ENCODE measurements around the gene F11R. TPM values are rescaled to one million over a fixed set of nuclear protein-coding genes. Genes with fewer than 3 reads are reported as not detected.
"Not testable (repeated sequence)": the region's sequence is repeated elsewhere in the genome, so short reads cannot be mapped to it uniquely, and the experiment has no call there.

F11R gene
- total RNA-seq, 1 experiment from 2014 or later: 173 TPM

DNA sequence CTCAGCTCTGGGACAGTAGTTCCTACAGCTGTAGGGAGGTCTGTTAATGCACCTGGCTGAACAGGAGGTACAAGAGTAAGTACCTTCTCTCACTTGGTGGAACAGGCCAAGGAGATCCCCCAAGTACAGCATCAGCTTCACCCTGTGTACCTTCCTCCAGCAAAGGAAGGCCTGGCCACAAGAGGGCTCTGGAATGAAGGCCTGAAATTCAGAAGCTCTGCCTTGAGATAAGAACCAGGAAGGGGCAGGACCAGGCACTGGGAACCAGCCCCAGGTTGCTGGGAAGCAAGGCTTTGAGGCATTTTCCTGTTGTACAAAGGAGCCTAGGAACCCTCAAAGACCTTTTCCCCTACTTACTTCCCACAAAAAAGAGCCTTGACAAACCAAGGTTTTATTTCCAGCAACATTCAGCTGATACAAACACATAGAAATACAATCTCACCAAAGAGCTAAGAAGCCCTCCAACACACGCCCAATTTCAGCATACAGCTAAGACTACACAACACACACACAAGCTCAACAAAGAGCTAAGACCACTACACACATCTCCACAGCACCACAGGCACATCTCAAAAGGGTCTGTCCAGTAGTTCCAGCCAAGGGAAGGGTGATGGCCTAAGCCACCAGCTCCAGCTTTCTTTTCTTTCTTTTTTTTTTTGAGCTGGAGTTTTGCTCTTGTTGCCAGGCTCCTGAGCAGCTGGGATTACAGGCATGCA is 23.5 kb downstream of the F11R start:
- CTCF ChIA-PET: interaction anchor here (0.6 to 2.2 kb wide), 16 partner anchors 10 to 135 kb away, joined by 3 to 35 read pairs (median 5); partner anchors contain the start of genes DEDD, F11R, KLHDC9 and TSTD1
- peak overlapping the region; percentile 71 for H3K27ac Mint-ChIP-seq (ENCODE audit: unreplicated experiment)
- BruUV-seq (replicated peaks): no TSS peak
- DNase-seq: peak; percentile 80
- H3K4me1 Mint-ChIP-seq (ENCODE audit: low read depth, unreplicated experiment): peaks cover 56% of the 10 kb centered on the region
- no peaks in the 10 kb centered on the region for H3K9me3 Mint-ChIP-seq (ENCODE audit: low read depth, unreplicated experiment)
- TF ChIP-seq, protein P1, sequence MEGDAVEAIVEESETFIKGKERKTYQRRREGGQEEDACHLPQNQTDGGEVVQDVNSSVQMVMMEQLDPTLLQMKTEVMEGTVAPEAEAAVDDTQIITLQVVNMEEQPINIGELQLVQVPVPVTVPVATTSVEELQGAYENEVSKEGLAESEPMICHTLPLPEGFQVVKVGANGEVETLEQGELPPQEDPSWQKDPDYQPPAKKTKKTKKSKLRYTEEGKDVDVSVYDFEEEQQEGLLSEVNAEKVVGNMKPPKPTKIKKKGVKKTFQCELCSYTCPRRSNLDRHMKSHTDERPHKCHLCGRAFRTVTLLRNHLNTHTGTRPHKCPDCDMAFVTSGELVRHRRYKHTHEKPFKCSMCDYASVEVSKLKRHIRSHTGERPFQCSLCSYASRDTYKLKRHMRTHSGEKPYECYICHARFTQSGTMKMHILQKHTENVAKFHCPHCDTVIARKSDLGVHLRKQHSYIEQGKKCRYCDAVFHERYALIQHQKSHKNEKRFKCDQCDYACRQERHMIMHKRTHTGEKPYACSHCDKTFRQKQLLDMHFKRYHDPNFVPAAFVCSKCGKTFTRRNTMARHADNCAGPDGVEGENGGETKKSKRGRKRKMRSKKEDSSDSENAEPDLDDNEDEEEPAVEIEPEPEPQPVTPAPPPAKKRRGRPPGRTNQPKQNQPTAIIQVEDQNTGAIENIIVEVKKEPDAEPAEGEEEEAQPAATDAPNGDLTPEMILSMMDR (IDR thresholded peaks at IDR 0.05; ENCODE audit: unreplicated experiment): peak; percentile 68
- H3K36me3 Mint-ChIP-seq (ENCODE audit: insufficient read depth, unreplicated experiment): peaks cover 83% of the 10 kb centered on the region
- peak overlapping the region; percentile 2 for H3K4me3 Mint-ChIP-seq (ENCODE audit: low read depth, unreplicated experiment)
- no peaks in the 10 kb centered on the region for H3K27me3 Mint-ChIP-seq (ENCODE audit: unreplicated experiment)
- intact Hi-C loops (cut with micrococcal nuclease; ENCODE audit: unreplicated experiment): no loop called here

DNA sequence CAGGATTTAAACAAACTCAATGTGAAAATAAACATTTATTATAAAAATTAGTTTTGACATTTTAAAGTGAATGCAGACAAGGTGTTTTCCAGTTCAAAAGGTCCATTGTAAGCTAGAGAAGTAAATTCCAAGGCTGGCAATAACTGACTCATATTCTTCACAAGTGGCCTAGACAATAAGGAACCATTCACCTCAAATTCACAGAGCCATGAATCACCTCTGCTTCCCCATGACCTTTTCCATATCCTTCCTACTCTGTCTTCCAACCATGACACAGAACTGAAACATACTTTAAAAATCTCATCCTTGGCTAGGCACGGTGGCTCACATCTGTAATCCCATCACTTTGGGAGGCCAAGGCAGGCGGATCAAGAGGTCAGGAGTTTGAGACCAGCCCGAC is 24.8 kb downstream of the F11R start:
- Mint-ChIP-seq H3K27me3 (ENCODE audit: unreplicated experiment) (no peaks in the 10 kb centered on the region), H3K9me3 (ENCODE audit: low read depth, unreplicated experiment) (no peaks in the 10 kb centered on the region), H3K4me1 (ENCODE audit: low read depth, unreplicated experiment) (peaks cover 56% of the 10 kb centered on the region), H3K4me3 (ENCODE audit: low read depth, unreplicated experiment) (no peak overlapping the region), H3K27ac (ENCODE audit: unreplicated experiment) (peak overlapping the region; percentile 82), H3K36me3 (ENCODE audit: insufficient read depth, unreplicated experiment) (peaks cover 80% of the 10 kb centered on the region)
- DNase-seq: no peak
- intact Hi-C loops (cut with micrococcal nuclease; ENCODE audit: unreplicated experiment): no loop called here
- BruUV-seq (replicated peaks): no TSS peak
- TF ChIP-seq, protein P1 (IDR thresholded peaks at IDR 0.05; ENCODE audit: unreplicated experiment): no peak
- CTCF ChIA-PET: interaction anchor here (1.1 to 1.6 kb wide), 3 partner anchors 17 to 25 kb away, joined by 3 to 9 read pairs (median 6); partner anchors contain the start of gene F11R

DNA sequence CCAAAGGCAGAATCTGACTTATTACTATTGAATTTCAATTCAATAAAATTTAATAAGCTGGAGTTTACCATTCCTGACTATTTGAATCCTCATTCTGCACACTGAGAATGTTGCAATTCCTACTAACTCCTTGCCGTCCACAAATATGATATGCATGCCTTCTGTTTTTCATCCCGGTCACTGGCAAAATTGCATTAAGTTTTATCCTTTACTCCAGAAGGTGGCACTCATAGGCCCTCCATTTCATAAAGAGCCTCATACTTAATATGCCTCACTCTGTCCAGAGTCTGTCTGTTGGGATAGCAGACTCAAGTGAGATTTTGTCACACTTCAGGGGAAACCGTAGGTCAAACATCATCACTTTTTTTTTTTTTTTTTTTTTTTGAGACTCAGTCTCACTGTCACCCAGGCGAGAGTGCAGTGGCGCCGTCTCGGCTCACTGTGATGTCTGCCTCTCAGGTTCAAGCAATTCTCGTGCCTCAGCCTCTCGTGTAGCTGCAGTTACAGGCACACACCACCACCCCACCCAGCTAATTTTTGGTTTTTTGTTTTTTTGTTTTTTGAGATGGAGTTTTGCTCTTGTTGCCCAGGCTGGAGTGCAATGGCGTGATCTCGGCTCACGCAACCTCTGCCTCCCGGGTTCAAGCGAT is 27.3 kb downstream of the F11R start:
- no TSS peak for BruUV-seq (replicated peaks)
- DNase-seq: no peak
- CTCF ChIA-PET: interaction anchor here (0.8 to 1.1 kb wide), 2 partner anchors 45 to 78 kb away, joined by 4 to 7 read pairs; partner anchors contain the start of gene TSTD1
- Mint-ChIP-seq H3K36me3 (ENCODE audit: insufficient read depth, unreplicated experiment) (peaks cover 73% of the 10 kb centered on the region), H3K4me1 (ENCODE audit: low read depth, unreplicated experiment) (peaks cover 65% of the 10 kb centered on the region), H3K27ac (ENCODE audit: unreplicated experiment) (peak overlapping the region; percentile 45), H3K4me3 (ENCODE audit: low read depth, unreplicated experiment) (no peak overlapping the region), H3K27me3 (ENCODE audit: unreplicated experiment) (no peaks in the 10 kb centered on the region), H3K9me3 (ENCODE audit: low read depth, unreplicated experiment) (no peaks in the 10 kb centered on the region)
- intact Hi-C loops (cut with micrococcal nuclease; ENCODE audit: unreplicated experiment): loop anchor here (2.0 to 5.0 kb wide), 2 partner anchors 49 to 103 kb away; no protein-coding TSS in a partner anchor
- TF ChIP-seq, protein P1 (IDR thresholded peaks at IDR 0.05; ENCODE audit: unreplicated experiment): peak; percentile 12

DNA sequence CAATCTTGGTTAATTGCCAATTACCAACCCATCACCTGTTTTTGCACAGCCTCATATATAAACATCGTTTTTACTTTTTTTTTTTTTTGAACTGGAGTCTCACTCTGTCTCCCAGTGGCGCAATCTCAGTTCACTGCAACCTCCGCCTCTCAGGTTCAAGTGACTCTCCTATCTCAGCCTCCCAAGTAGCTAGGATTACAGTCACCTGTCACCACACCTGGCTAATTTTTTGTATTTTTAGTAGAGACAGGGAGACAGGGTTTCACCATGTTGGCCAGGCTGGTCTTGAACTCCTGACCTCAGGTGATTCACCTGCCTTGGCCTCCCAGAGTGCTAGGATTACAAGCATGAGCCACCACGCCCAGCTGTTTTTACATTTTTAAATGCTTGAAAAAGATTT is 28.9 kb downstream of the F11R start:
- peaks cover 60% of the 10 kb centered on the region for H3K36me3 Mint-ChIP-seq (ENCODE audit: insufficient read depth, unreplicated experiment)
- intact Hi-C loops (cut with micrococcal nuclease; ENCODE audit: unreplicated experiment): loop anchor here (2.0 to 5.0 kb wide), 2 partner anchors 50 to 105 kb away; no protein-coding TSS in a partner anchor
- H3K27ac Mint-ChIP-seq (ENCODE audit: unreplicated experiment); H3K4me3 Mint-ChIP-seq (ENCODE audit: low read depth, unreplicated experiment); H3K27me3 Mint-ChIP-seq (ENCODE audit: unreplicated experiment); BruUV-seq (replicated peaks); H3K9me3 Mint-ChIP-seq (ENCODE audit: low read depth, unreplicated experiment); DNase-seq: not testable (repeated sequence)
- H3K4me1 Mint-ChIP-seq (ENCODE audit: low read depth, unreplicated experiment): peaks cover 49% of the 10 kb centered on the region
- CTCF ChIA-PET: interaction anchor here (0.7 to 2.0 kb wide), 3 partner anchors 9 to 763 kb away, joined by 3 to 7 read pairs (median 5); partner anchors contain the start of gene F11R
